Stromal cell of bone marrow (primary cell): ENCODE results near the gene MYO15B.
A peak's percentile ranks its signal among the peaks of the same experiment; 100 is the strongest.
"Not testable (repeated sequence)": the region's sequence is repeated elsewhere in the genome, so short reads cannot be mapped to it uniquely, and the experiment has no call there.

Experiments used
- DNase-seq: peaks from one replicate; pipeline ENCODE4 v3.0.0-alpha.2; 2012; ENCODE audit warnings: low read depth

MYO15B gene

GRCh38 chr17:75624714-75625345 lies 37.2 kb downstream of the MYO15B start:
- DNase-seq = no peak

- no peak for DNase-seq
These were observed 38.4 kb downstream of the MYO15B start for GRCh38 chr17:75625813-75626486.

- no peak for DNase-seq
These were observed 39.0 kb downstream of the MYO15B start for GRCh38 chr17:75626496-75627038.

DNA sequence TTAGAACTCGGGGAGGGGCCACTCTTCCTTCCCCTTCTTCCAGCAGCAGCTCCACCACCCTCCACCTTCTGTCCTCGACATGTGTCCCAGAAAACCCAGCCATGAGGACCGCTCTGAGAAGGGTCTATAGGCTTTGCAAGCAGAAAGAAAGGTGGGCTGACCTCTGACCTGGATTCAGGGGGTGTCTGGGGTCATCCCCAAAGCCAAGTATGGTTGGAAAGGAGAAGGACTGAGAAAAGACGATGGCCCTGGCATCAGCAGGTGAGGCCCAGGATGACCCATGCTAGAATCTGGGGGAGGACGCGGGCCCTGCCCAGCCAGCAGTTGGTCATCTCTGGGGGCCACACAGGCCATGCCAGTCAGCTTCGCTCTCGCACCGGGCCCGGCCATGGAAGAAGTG lies 39.5 kb downstream of the MYO15B start:
- no peak for DNase-seq

DNA sequence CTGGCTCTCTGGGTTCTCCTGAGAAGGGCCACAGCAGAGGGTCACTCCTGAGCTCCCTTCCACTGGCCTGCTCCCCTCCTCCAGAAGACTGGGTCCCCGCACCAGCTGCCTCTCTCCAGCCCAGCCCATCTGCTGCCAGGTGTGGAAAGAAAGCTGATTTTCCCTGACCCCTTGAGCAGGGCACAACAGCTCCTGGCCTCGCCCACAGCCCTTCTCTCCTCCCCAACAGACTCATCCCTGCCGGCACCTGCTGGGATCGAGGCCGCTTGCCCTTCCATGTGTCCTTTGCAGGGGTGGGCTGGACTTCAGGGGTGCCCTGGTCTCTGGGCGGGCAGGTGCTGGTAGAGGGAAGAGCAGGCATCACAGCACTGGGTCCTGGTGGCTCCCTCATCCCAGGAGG lies 40.8 kb downstream of the MYO15B start:
- no peak for DNase-seq

DNA sequence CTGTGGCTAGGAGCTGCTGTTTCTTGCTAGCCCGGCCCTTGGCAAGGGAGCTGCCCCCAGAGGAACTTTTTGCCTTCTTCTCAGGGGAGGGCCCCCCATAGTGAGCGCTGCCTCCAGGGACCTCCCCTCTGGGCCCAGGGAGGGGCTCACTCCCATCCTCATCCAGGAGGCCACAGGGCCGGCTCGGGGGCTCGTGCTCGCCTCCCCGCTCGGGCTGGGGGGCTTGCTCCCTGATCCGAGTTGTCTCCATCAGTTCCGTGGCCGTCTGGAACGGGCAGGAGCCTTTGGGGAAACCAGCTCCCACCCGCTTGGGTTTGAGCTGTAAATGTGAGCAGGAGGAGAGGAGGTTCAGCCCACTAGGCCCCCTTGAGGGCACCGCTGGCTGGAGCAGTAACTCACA lies 41.6 kb downstream of the MYO15B start:
- DNase-seq = no peak

GRCh38 chr17:75630071-75630917 lies 42.7 kb downstream of the MYO15B start:
- no peak for DNase-seq

GRCh38 chr17:75631353-75631752 lies 43.8 kb downstream of the MYO15B start:
- no peak for DNase-seq

DNA sequence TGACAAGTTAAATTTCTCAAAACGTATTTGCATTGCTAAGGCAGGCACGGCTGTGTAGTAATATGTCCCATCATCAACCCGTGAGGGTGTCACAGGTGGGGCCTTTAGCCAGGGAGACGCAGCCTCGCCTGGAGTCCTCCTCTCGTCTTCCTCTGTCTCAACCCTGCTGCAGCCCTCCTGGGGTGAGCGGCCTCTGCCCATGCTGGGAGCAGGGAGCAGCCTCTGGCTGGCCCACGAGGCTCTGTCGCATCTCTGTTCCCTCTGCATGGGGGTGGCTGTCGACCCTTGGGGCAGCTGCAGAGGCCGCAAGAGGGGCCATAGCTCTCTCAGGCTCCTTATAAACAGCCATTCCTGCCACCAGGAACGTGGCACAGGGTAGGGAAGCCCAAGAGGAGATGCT lies 44.8 kb downstream of the MYO15B start:
- no peak for DNase-seq

GRCh38 chr17:75632863-75633485 lies 45.4 kb downstream of the MYO15B start, which contains the start of gene SMIM5:
Gene SMIM5 (plus strand): TSS chr17:75633434. CDS start chr17:75640202, 6,768 bp downstream.
- peak; percentile 79 for DNase-seq

- peak; percentile 86 for DNase-seq
These were observed 46.1 kb downstream of the MYO15B start for GRCh38 chr17:75633486-75634375.

DNA sequence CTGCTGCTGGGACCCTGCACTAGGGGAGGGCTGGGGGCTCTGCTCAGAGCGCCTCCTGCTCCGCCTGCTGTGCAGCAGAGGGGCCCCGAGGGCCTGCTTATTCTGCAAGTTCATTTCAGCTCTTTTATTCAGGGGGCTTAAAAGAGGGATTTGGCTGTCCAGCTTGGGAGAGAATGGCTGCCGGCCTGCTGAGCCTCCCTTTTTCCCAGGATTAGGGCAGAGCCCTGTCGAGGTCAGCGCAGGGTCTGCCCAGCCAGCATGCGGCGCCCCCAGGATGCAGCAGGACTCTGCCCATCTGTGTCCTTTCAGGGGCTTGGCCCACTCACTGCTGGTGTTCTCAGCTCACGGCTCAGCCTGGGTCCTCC lies 46.8 kb downstream of the MYO15B start:
- DNase-seq = no peak

DNA sequence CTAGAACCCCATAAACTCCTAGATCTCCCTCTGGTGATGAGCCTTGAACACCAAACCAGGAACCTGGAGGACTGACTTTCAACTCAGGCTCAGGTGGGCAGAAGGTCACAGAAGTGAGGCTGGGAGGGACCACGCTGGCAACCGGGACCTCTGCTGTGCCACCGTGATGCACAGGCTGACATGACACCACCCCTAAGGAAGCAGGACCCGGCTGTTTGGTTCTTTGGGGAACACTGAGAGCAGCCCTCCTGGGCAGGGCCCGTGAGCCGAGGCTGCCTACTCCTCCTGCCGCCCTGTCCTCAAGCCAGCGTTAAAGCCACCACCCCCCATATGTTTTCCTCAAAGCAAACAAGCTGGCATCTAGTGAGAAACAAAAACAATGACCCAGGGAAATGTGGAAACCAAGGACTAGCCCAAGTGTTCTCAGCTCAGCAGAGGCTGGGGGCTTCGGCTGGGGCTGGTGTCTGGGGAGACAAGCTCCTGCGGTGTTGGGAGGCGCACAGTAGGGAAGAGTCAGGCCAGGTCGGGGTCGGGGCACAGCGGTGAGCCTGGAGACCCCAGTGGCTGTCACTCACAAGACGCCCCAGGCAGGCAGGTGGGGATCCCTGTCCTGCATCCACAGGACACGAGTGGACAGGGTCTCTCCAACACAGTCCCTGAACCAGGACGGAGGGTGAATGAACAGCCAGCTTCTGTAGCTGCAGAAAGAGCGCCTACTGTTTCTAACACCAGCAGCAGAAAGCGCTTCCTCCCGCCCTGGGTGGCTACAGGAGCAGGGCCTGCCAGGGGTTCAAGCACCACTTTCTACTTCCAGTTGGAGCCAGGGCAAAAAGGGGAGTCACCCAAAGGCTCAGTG lies 47.4 kb downstream of the MYO15B start:
- DNase-seq = no peak

DNA sequence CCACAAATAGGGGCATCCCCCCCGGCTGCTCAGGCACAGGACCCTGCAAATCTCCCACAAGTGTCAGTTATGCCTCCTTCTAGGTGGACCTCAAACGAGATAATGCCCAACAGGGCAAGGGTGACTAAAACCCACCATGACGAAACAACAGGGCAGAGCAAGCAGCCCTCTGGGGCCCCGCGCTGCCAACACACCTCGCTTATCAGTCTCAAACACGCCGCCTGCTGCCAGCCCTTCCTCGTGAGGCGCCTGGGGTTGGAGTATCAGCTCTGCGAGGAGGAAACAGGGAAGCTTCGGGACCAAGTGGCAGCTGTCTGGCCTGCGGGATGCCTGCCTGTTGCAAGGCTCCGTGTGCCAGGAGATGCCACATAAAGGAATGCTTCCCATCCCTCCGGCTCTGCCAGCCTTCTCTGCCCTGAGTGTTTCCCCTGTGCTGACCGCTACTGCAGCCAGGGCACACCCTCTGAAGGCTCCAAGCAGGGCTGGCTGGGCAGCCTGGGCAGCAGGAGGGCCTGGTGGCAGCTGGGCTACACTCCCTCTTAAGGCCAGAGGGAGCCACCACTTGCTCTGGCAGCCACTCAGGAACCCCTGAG lies 48.1 kb downstream of the MYO15B start:
- DNase-seq = no peak

- no peak for DNase-seq
These were observed 49.0 kb downstream of the MYO15B start for GRCh38 chr17:75636381-75637142.

- DNase-seq = no peak
These were observed 49.5 kb downstream of the MYO15B start for GRCh38 chr17:75637143-75637538.

DNA sequence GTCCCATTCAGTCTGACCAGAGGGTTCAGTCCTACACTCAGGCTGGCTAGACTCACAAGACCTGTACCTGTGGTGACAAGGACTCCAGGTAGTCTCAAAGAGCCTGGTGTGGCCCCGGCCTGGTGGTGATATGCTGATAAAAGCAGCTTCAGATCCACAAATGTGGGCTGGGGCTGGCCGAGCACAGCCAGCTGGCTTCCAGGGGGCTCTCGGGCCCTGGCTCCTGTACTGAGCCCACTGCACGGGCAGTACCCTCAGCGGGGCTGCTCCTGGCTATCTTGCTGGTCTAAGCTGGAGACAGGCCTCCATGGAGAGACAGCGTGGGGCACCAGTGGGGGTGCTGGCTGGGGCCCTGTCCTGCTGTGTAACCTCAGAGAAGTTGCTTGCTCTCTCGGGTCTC lies 50.0 kb downstream of the MYO15B start:
- no peak for DNase-seq

DNA sequence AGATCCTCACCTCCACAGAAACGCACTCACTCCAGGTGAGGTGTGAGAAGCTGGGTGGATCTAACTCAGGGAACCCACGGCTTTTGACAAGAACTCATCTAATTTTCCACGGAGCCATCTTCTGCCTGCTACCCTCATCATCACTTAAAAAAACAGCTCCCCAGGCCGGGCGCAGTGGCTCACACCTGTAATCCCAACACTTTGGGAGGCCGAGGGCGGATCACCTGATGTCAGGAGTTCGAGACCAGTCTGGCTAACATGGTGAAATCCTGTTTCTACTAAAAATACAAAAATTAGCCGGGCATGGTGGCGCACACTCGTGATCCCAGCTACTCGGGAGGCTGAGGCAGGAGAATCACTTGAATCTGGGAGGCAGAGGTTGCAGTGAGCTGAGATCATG lies 50.4 kb downstream of the MYO15B start:
- DNase-seq = not testable (repeated sequence)

DNA sequence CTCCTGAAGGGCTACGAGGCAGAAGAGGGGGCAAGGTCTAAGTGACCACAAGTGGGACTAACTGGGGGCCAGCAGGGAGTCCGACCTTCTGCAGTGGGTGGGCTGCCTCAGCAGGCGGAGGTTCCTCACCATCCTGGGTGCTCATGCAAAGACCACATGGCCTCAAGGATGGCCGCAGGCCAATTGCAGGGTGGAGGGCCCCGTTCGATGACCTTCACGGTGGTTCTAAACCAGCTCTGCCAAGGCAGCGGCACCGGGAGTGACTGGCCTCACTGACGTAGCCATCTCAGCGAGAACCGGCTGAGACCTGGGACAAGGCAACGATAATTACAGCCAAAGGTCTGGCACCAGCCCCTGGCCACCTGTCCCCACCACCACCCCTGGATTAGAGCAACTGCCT lies 51.3 kb downstream of the MYO15B start:
- DNase-seq = no peak
